ENCODE data around the gene ERGIC1. TPM values are rescaled to one million over a fixed set of nuclear protein-coding genes. Genes with fewer than 3 reads are reported as not detected.
A peak's percentile ranks its signal among the peaks of the same experiment; 100 is the strongest.
"Not testable (repeated sequence)": the region's sequence is repeated elsewhere in the genome, so short reads cannot be mapped to it uniquely, and the experiment has no call there.

The ERGIC1 gene
- 10 to 100 TPM; 77.3 to 90.8 TPM for total RNA-seq
- long read RNA-seq, transcript ERGIC1-202 (10 exons, 2,881 nt), result major isoform, 7 of 15 reads
- long read RNA-seq, partial matches to known transcripts, result 3 of 15 reads
- long read RNA-seq, other reads (novel, unspliced or antisense), result 5 of 15 reads

GRCh38 chr5:172833686-172834414 is at the start of gene ERGIC1:
Gene ERGIC1, plus strand, starts transcription at chr5:172834251. Its CDS starts 163 bp downstream, at chr5:172834414.
- ATAC-seq (peak; percentile 91 to 97), DNase-seq (peak; percentile 91)
- intact Hi-C loops (cut with DNase I), result no loop called here

GRCh38 chr5:172785429-172786088 is 48.5 kb upstream of the ERGIC1 start:
- intact Hi-C loops (cut with DNase I), result no loop called here
- DNase-seq, result no peak
- ATAC-seq, result no peak

- intact Hi-C loops (cut with DNase I), result no loop called here
- ATAC-seq (no peak), DNase-seq (no peak)
Observed at GRCh38 chr5:172786736-172787462, 47.2 kb upstream of the ERGIC1 start.

GRCh38 chr5:172787538-172787937 is 46.5 kb upstream of the ERGIC1 start:
- not testable (repeated sequence) for DNase-seq

GRCh38 chr5:172788771-172789686 is 45.0 kb upstream of the ERGIC1 start:
- DNase-seq, result no peak

More at GRCh38 chr5:172787538-172787937, 46.5 kb upstream of the ERGIC1 start:
- intact Hi-C loops (cut with DNase I); ATAC-seq: not testable (repeated sequence)

GRCh38 chr5:172789687-172790495 is 44.2 kb upstream of the ERGIC1 start:
- ATAC-seq (peak; percentile 54 to 60), DNase-seq (no peak)
- intact Hi-C loops (cut with DNase I), result loop anchor here in 1 of 2 donors (5.0 kb wide), 1 partner anchor 132 kb away; no protein-coding TSS in a partner anchor

More at GRCh38 chr5:172788771-172789686, 45.0 kb upstream of the ERGIC1 start:
- intact Hi-C loops (cut with DNase I), result no loop called here
- peak; percentile 76 to 79 for ATAC-seq

- intact Hi-C loops (cut with DNase I), result loop anchor here in 1 of 2 donors (5.0 kb wide), 1 partner anchor 132 kb away; no protein-coding TSS in a partner anchor
- no peak for ATAC-seq
- no peak for DNase-seq
Observed at GRCh38 chr5:172790496-172790889, 43.6 kb upstream of the ERGIC1 start.

- intact Hi-C loops (cut with DNase I), result loop anchor here in 1 of 2 donors (5.0 kb wide), 1 partner anchor 131 kb away; no protein-coding TSS in a partner anchor
- DNase-seq (no peak), ATAC-seq (no peak)
Observed at GRCh38 chr5:172791286-172791685, 42.8 kb upstream of the ERGIC1 start.

- DNase-seq, result no peak
- ATAC-seq, result no peak
- intact Hi-C loops (cut with DNase I), result loop anchor here in 1 of 2 donors (5.0 kb wide), 1 partner anchor 130 kb away; no protein-coding TSS in a partner anchor
Observed at GRCh38 chr5:172791726-172792445, 42.2 kb upstream of the ERGIC1 start.

GRCh38 chr5:172792701-172793570 is 41.1 kb upstream of the ERGIC1 start:
- ATAC-seq (no peak), DNase-seq (no peak)
- intact Hi-C loops (cut with DNase I), result loop anchor here in 1 of 2 donors (5.0 kb wide), 1 partner anchor 129 kb away; no protein-coding TSS in a partner anchor

- intact Hi-C loops (cut with DNase I), result loop anchor here in 1 of 2 donors (5.0 kb wide), 1 partner anchor 128 kb away; no protein-coding TSS in a partner anchor
- no peak for ATAC-seq
- DNase-seq, result peak; percentile 37
Observed at GRCh38 chr5:172793577-172794488, 40.2 kb upstream of the ERGIC1 start.

GRCh38 chr5:172795318-172795977 is 38.6 kb upstream of the ERGIC1 start:
- DNase-seq, result peak; percentile 94
- intact Hi-C loops (cut with DNase I), result no loop called here
- ATAC-seq, result peak; percentile 92

- intact Hi-C loops (cut with DNase I), result no loop called here
- no peak for DNase-seq
- ATAC-seq, result no peak
Observed at GRCh38 chr5:172796306-172796705, 37.7 kb upstream of the ERGIC1 start.

GRCh38 chr5:172797771-172798191 is 36.3 kb upstream of the ERGIC1 start:
- DNase-seq (no peak), ATAC-seq (no peak)
- intact Hi-C loops (cut with DNase I), result no loop called here

All from left cardiac atrium (tissue), 4 donors.